ENCODE results near the gene ALCAM.

GRCh38 chr3:105377716-105378115, 11.0 kb downstream of the ALCAM start:
- no peak for TF ChIP-seq EGR1 (IDR thresholded peaks at IDR 0.05; ENCODE audit: borderline replicate concordance, low read depth, low read length)
- TF ChIP-seq EP300 (IDR thresholded peaks at IDR 0.05; ENCODE audit: borderline replicate concordance in 1 of 2, low read depth in 2 of 2, low read length in 2 of 2), result no peak
- no peak for TF ChIP-seq YY1 (IDR thresholded peaks at IDR 0.05; ENCODE audit: low read depth, low read length)
- TF ChIP-seq POLR2A (IDR thresholded peaks at IDR 0.05; ENCODE audit: control extremely low read depth in 1 of 2, low read depth in 2 of 2, low read length in 2 of 2), result no peak
- no peak for TF ChIP-seq MAX (IDR thresholded peaks at IDR 0.05)
- no peak for TF ChIP-seq CTCF (IDR thresholded peaks at IDR 0.05; ENCODE audit: control extremely low read depth in 1 of 3, insufficient read depth in 1 of 3, low read depth in 1 of 3, low read length in 3 of 3)
- no peak for TF ChIP-seq BACH1 (IDR thresholded peaks at IDR 0.05; ENCODE audit: low read length)
- no peak for TF ChIP-seq NRF1 (IDR thresholded peaks at IDR 0.05; ENCODE audit: low read depth, low read length)
- TF ChIP-seq TCF12 (IDR thresholded peaks at IDR 0.05; ENCODE audit: low read depth, low read length), result no peak
- no peak for TF ChIP-seq TAF1 (IDR thresholded peaks at IDR 0.05; ENCODE audit: low read depth, low read length)
- no peak for TF ChIP-seq CEBPB (IDR thresholded peaks at IDR 0.05; ENCODE audit: low read depth, low read length)
- TF ChIP-seq RAD21 (IDR thresholded peaks at IDR 0.05 in 1 of 2, conservative IDR thresholded peaks at IDR 0.05 in 1 of 2; ENCODE audit: low read depth in 2 of 2, low read length in 2 of 2), result no peak
- no peak for TF ChIP-seq FOSL1 (IDR thresholded peaks at IDR 0.05; ENCODE audit: insufficient read depth, low read depth, low read length)

Data from H1 (cell line).